Stimulated activated naive CD4-positive, alpha-beta T cell treated with Interleukin-2 at 50 U/mL for 16 hours (primary cell): ENCODE results near the gene RIOK1.
"Not testable (repeated sequence)": the region's sequence is repeated elsewhere in the genome, so short reads cannot be mapped to it uniquely, and the experiment has no call there.

Source experiments
- DNase-seq: peaks from one replicate; lab custom pipeline; 2025; lab: John Stamatoyannopoulos, UW

RIOK1 gene

GRCh38 chr6:7389451-7390225, at the start of gene RIOK1, which contains the start of gene CAGE1:
Gene RIOK1, plus strand, starts transcription at chr6:7389808. Its CDS starts 195 bp downstream, at chr6:7390003.
Gene CAGE1, minus strand, starts transcription at chr6:7389742. Its CDS starts 2,569 bp downstream, at chr6:7387173.
- peak; percentile 95 for DNase-seq

DNA sequence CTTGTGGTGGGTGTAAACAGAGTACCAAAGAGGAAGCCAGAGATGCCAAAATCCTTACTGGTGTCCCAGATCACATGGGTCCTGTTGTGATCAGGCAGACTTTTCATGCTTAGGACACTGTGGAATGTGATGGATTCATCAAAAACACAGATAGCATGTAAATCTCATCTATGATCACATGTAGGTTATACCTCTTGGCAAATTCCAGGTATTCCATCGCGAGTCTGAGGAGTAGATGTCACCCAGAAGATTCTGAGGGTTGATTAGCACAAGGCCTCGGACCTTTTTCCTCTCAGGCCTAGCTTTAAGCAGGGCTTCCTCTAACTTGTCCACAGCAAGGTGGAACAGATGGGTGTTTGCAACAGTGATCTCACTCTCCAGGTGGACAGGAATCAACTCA, 48.3 kb upstream of the RIOK1 start:
- DNase-seq: no peak

DNA sequence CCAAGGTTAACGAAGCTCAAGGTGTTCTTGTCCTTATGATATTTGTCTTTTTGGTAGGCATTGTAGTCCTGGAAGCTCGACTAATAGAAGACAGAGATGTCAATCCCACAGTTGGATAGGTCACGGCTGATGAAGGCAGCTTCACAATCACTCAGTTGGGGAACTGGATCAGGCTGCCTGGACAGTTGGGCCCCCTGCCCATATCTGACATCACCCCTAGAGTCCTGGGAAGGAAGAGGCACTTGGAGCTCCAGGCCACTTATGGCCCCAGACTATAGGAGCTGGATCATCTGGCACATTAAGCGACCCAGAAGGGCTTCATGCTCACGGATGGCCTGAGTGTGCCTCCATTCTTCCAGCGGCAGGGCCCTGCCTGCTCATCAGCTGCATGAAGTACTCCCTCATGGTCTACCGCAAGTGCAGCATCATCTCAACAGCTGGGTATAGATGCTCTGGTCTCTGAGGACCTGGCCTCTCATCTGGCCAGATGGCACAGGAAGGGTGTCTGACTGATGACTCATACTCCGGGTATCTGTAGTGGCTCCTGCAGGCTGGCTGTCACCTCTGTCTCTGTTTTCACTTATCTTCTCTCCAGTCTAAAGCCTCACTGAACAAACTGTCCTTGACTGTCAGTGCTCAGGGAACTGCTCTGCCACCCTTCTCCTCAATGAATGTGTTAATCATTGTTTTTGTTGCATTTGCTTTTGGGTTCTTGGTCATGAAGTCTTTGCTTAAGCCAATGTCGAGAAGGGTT, 47.4 kb upstream of the RIOK1 start:
- DNase-seq: no peak

DNA sequence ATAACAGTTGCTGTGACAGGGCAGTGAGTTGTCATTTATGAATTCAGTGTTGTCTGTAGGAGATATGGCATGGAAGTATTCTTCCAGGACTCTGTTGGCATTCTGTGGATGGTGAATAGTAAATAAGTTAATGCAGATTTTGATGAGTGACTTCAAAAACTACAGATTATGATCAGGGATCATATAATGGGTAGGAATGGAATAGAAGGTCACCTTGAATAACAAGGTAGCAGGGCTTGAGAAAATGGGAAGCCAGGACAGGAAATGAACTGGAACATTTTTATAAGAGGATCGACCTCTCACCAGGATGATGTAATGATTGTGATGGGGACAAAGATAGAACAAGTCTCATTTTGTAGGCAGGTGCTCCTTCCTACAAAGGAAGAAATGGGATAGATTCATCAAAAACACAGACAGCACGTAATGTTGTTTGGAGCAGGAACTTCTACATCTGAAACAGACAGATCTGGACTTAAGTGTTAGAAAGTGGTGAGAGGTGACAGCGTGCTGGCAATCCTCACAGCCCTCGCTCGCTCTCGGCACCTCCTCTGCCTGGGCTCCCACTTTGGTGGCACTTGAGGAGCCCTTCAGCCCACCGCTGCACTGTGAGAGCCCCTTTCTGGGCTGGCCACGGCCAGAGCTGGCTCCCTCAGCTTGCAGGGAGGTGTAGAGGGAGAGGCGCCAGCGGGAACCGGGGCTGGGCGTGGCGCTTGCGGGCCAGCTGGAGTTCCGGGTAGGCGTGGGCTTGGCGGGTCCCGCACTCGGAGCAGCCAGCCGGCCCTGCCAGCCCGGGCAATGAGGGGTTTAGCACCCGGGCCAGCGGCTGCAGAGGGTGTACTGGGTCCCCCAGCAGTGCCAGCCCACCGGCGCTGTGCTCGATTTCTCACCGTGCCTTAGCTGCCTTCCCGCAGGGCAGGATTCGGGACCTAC, 45.8 kb upstream of the RIOK1 start:
- DNase-seq: no peak

DNA sequence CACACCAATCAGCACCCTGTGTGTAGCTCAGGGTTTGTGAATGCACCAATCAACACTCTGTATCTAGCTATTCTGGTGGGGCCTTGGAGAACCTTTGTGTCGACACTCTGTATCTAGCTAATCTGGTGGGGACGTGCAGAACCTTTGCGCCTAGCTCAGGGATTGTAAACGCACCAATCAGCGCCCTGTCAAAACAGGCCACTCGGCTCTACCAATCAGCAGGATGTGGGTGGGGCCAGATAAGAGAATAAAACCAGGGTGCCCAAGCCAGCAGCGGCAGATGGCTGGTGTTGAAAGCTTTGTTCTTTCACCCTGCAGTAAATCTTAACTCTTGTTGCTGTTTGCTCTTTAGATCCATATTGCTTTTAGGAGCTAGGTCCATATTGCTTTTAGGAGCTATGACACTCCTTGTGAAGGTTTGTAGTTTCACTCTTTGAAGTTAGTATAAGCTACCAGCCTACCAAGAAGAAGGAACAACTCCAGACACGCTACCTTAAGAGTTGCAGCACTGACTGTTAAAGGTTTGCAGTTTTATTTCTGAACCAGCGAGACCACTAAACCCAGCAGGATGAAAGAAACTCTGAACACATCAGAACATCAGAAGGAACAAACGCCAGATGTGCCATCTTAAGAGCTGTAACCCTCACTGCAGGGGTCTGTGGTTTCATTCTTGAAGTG, 44.7 kb upstream of the RIOK1 start:
- not testable (repeated sequence) for DNase-seq

- DNase-seq: not testable (repeated sequence)
These were observed 42.0 kb upstream of the RIOK1 start for GRCh38 chr6:7347551-7347997.

- not testable (repeated sequence) for DNase-seq
These were observed 39.0 kb upstream of the RIOK1 start for GRCh38 chr6:7350591-7350990.

DNA sequence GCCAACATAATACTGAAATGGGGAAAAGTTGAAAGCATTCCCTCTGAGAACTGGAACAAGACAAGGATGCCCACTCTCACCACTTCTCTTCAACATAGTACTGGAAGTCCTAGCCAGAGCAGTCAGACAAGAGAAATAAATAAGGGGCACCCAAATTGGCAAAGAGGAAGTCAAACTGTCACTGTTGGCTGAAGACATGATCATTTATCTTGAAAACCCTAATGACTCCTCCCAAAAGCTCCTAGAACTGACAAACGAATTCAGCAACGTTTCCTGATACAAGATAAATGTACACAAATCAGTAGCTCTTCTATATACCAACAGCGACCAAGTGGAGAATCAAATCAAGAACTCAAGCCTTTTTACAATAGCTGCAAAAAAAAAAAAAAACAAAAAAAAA, 37.7 kb upstream of the RIOK1 start:
- not testable (repeated sequence) for DNase-seq

DNA sequence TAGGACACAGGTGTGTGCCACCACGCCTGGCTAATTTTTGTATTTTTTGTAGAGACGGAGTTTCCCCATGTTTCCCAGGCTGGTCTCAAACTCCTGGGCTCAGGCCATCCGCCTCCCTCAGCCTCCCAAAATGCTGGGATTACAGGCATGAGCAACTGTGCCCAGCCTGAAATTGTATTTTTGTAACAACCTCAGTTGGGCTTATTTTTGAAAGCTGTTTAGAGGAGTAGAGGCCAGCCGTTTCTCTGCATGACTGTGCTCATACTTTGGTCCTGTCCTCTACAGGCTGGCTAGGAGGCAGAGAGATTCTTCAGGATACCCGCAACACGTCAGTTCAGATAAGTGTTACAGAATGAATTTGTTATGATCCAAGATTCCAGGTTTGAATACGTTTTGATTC, 22.2 kb upstream of the RIOK1 start:
- no peak for DNase-seq

GRCh38 chr6:7373739-7374138, 15.9 kb upstream of the RIOK1 start:
- DNase-seq: no peak

- no peak for DNase-seq
These were observed 11.6 kb upstream of the RIOK1 start for GRCh38 chr6:7377961-7378360.

DNA sequence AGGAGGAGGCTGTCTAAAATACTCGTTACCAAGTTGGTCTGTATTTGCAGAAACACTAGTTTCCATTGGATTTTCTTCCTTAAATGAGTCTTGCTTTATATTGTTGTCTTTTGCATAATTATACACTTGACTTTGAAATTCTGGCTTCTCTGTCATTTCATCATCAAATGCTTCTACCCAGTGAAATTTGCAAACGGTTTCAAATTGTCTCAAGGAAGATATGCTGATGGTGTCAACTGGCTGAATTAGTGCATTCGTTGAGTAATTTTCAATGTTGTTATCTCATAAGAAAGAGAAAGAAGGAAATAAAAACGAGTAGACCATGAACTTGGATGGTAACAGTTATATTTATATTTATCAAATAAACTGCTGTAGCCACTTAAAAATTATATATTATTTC, 10.9 kb upstream of the RIOK1 start:
- DNase-seq: no peak

DNA sequence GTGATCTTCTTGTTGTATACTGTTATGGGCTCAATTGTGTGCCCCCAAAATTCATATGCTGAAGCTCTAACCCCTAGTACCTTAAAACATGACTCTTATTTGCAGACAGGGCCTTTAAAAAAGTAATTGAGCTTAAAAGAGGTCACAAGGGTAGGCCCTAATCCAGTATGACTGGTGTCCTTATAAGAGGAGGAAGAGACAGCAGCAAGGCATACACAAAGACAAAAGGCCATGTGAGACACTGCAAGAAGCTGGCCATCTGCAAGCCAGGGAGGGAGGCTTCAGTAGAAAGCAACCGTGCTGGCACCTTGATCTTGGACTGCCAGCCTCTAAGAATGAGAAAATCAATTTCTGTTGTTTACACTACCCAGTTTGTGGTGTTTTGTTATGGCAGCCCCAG, 8.5 kb upstream of the RIOK1 start:
- DNase-seq: no peak

DNA sequence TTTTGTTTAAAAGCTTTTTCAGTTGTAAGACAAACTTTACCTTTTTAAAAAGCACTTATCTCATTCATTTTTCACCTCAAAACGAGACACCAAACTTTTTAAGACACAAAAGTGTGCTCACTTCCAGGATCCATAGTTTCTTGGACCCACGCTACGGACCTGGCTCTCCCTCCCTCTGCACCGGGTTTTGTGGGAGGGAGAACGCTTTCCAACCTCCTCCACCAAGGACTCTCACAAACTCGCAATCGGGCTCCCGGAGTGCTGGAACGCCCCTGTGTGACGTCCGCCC, 502 bp upstream of the RIOK1 start:
- no peak for DNase-seq

GRCh38 chr6:7390226-7390878, 744 bp downstream of the RIOK1 start:
- peak; percentile 24 for DNase-seq

GRCh38 chr6:7391151-7391550, 1.5 kb downstream of the RIOK1 start:
- no peak for DNase-seq

DNA sequence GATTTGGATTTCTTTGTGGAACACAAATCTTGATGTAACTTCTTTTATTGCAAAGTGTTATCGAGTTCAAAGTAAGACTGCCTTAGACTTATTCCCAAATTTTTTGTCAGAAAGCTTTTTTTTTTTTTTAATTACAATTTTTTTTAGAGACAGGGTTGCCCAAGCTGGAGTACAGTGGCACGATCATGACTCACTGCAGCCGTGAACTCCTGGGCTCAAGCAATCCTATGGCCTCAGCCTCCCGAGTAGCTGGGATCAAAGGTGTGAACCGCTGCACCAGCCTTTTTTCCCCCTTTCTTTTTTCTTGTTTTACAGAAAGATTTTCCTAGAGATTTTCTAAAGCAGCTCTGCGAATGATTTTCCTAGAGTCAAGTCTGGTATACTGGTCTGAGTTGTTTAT, 2.8 kb downstream of the RIOK1 start:
- DNase-seq: no peak

DNA sequence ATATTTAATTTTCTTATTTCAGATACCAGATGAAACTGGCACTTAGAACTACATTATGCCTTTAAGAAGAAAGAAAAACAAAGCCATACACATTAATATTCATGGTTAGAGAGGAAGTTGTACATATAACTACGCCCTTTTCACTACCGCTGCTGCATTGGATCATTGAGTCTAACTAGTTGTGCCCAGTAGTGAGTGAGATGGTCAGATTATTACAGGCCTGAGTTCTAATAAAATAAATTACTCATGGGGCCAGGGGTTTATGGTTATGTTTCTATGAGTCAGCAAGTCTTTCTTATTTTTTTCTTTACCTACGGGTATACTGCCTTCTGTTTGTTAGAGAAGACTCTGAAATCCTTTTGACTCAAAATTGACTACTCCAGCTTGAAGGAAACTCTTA, 11.5 kb downstream of the RIOK1 start:
- DNase-seq: no peak

DNA sequence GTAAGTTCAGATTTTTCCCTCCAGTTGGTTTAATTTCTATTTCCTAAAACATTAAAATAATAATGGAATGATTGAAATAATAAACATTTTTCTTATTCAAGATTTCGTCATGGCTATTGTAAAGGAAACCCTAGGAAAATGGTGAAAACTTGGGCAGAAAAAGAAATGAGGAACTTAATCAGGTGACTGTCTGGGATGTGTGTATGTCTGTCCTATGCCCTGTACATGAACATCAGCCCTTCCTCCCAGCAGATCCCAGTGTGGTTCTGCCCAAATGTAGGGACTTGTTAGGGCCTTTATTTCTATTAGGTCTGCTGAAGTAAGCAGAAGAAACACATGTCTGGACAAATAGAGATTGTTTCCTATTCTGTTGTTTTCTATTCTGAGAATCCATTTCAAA, 13.1 kb downstream of the RIOK1 start:
- no peak for DNase-seq

DNA sequence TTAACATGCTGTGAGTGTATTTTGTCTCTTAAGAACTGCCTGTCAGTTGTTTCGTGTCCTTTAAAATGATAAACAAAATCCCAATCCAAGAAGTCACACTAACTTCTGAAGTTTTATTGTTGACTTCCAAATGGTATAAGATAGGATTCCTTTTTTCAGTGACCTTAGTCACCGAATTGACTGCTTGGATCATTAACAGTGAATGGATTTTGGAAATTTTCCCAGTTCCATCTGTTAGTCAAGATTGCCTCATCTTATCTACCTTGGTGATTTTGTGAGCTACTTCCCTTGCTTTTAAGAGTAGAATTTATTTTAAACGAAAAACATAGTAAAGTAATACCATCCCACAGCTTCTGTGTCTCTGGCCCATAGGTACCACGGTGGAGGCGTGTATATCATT, 14.9 kb downstream of the RIOK1 start:
- no peak for DNase-seq

- DNase-seq: no peak
These were observed 17.1 kb downstream of the RIOK1 start for GRCh38 chr6:7406743-7407142.
